ENCODE data around the gene C18orf32.

- TF ChIP-seq, protein P1, sequence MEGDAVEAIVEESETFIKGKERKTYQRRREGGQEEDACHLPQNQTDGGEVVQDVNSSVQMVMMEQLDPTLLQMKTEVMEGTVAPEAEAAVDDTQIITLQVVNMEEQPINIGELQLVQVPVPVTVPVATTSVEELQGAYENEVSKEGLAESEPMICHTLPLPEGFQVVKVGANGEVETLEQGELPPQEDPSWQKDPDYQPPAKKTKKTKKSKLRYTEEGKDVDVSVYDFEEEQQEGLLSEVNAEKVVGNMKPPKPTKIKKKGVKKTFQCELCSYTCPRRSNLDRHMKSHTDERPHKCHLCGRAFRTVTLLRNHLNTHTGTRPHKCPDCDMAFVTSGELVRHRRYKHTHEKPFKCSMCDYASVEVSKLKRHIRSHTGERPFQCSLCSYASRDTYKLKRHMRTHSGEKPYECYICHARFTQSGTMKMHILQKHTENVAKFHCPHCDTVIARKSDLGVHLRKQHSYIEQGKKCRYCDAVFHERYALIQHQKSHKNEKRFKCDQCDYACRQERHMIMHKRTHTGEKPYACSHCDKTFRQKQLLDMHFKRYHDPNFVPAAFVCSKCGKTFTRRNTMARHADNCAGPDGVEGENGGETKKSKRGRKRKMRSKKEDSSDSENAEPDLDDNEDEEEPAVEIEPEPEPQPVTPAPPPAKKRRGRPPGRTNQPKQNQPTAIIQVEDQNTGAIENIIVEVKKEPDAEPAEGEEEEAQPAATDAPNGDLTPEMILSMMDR (IDR thresholded peaks at IDR 0.05), result no peak
- TF ChIP-seq EZH2 (IDR thresholded peaks at IDR 0.05; ENCODE audit: borderline replicate concordance, insufficient read depth, low read depth, low read length, poor library complexity, severe bottlenecking), result no peak
These were observed 29.4 kb downstream of the C18orf32 start for GRCh38 chr18:49457616-49458015.

Measured in B cell (primary cell).